ENCODE results near the gene FAU. TPM values are rescaled to one million over a fixed set of nuclear protein-coding genes. Genes with fewer than 3 reads are reported as not detected.

FAU gene
- polyA plus RNA-seq, 1 of the 3 experiments (the other 2 are of a cell fraction), result 1,210 TPM

GRCh38 chr11:65108469-65109123 lies 13.3 kb downstream of the FAU start:
- POLR2A ChIA-PET, result interaction anchor here (0.6 kb wide), 1 partner anchor 13 kb away, joined by 3 read pairs; the partner anchor contains the start of genes FAU and MRPL49
- H3K36me3 ChIP-seq (replicated peaks in 1 of 2; ENCODE audit: control insufficient read depth in 1 of 2, insufficient read depth in 2 of 2, low read length in 1 of 2), result peaks cover 2 to 20% of the 10 kb centered on the region in 2 experiments

More at GRCh38 chr11:65108469-65109123, 13.3 kb downstream of the FAU start:
- H3K4me1 ChIP-seq (ENCODE audit: control insufficient read depth in 1 of 2, insufficient read depth in 2 of 2, low read depth in 1 of 2, low read length in 1 of 2), result peaks cover 8 to 20% of the 10 kb centered on the region in 2 experiments; a peak in 3 of 4 replicates
- H3K9ac ChIP-seq, result no peak overlapping the region
- H3K27me3 ChIP-seq (ENCODE audit: insufficient read depth), result no peaks in the 10 kb centered on the region
- H3K4me3 ChIP-seq (ENCODE audit: low read depth in 2 of 2, low read length in 1 of 2), result no peak overlapping the region
- CTCF ChIA-PET, result interaction anchor here (0.8 to 6.1 kb wide), 8 partner anchors 9 to 804 kb away, joined by 3 to 46 read pairs (median 4); partner anchors contain the start of genes CAPN1, FAU, MRPL49 and ZNHIT2
- H3K9me3 ChIP-seq, result no peaks in the 10 kb centered on the region
- H2AFZ ChIP-seq (ENCODE audit: low read depth), result no peak overlapping the region
- H3K9me2 ChIP-seq, result no peaks in the 10 kb centered on the region
- WGBS (ENCODE audit: low lambda C conversion rate), result 96% methylated on average over 33 of the region's 38 CpGs
- H4K20me1 ChIP-seq (ENCODE audit: insufficient read depth), result peaks cover 6% of the 10 kb centered on the region; the same call in 1 of the 2 replicates
- TF ChIP-seq RAD21 (IDR thresholded peaks at IDR 0.05; ENCODE audit: low read length) (no peak), MXI1 (IDR thresholded peaks at IDR 0.05; ENCODE audit: low read depth, low read length) (no peak), JUND (IDR thresholded peaks at IDR 0.05) (no peak), GABPA (IDR thresholded peaks at IDR 0.05; ENCODE audit: low read depth) (no peak), RXRA (IDR thresholded peaks at IDR 0.05; ENCODE audit: borderline replicate concordance, low read depth) (no peak), NFIC (IDR thresholded peaks at IDR 0.05; ENCODE audit: borderline replicate concordance) (no peak), USF1 (IDR thresholded peaks at IDR 0.05; ENCODE audit: borderline replicate concordance, low read depth) (no peak), NRF1 (IDR thresholded peaks at IDR 0.05; ENCODE audit: low read depth, low read length) (no peak), POLR2AphosphoS5 (IDR thresholded peaks at IDR 0.05; ENCODE audit: low read depth, low read length) (no peak), ELF1 (IDR thresholded peaks at IDR 0.05) (no peak), USF2 (IDR thresholded peaks at IDR 0.05; ENCODE audit: borderline replicate concordance, low read depth, low read length) (no peak), ZBTB33 (IDR thresholded peaks at IDR 0.05; ENCODE audit: borderline replicate concordance, low read depth) (no peak), RFX5 (IDR thresholded peaks at IDR 0.05; ENCODE audit: low read length) (no peak), RCOR1 (IDR thresholded peaks at IDR 0.05; ENCODE audit: low read length) (no peak), TCF12 (IDR thresholded peaks at IDR 0.05) (no peak), MAX (IDR thresholded peaks at IDR 0.05; ENCODE audit: low read depth) (no peak), EZH2phosphoT487 (IDR thresholded peaks at IDR 0.05; ENCODE audit: borderline replicate concordance, low read depth) (no peak), EP300 (IDR thresholded peaks at IDR 0.05; ENCODE audit: borderline replicate concordance in 1 of 2, low read depth in 1 of 2, low read length in 1 of 2) (no peak), IRF3 (IDR thresholded peaks at IDR 0.05; ENCODE audit: low read depth, low read length) (no peak), PBX3 (IDR thresholded peaks at IDR 0.05) (no peak)
- peaks cover 13% of the 10 kb centered on the region for H3F3A ChIP-seq (replicated peaks; ENCODE audit: insufficient read depth)
- H3K4me2 ChIP-seq, result no peak overlapping the region
- H3K79me2 ChIP-seq (ENCODE audit: insufficient read depth), result peaks cover 27% of the 10 kb centered on the region; the same call in 1 of the 2 replicates
- no peak for DNase-seq
- H3K27ac ChIP-seq (ENCODE audit: low read depth in 2 of 2, low read length in 1 of 2), result no peak overlapping the region

Data from SK-N-SH (cell line).